Measurements from ENCODE around the gene PKNOX2. TPM values are rescaled to one million over a fixed set of nuclear protein-coding genes. Genes with fewer than 3 reads are reported as not detected.

Gene PKNOX2
- total and polyA plus RNA-seq, 9 of the 15 experiments (the other 6 are each of a cell fraction or from before 2014, with no cell fraction given), result not detected

- no peak for TF ChIP-seq AFF1 (IDR thresholded peaks at IDR 0.05; ENCODE audit: low read depth in 1 of 2, partially characterized antibody in 2 of 2)
Observed at GRCh38 chr11:125369808-125370207, 205.3 kb downstream of the PKNOX2 start (continued).

GRCh38 chr11:125370561-125371389, 206.2 kb downstream of the PKNOX2 start:
- H3K4me1 ChIP-seq (replicated peaks in 1 of 2; ENCODE audit: control insufficient read depth in 2 of 2, insufficient read depth in 2 of 2, low read length in 2 of 2), result no peaks in the 10 kb centered on the region
- TF ChIP-seq DACH1 (IDR thresholded peaks at IDR 0.05; ENCODE audit: partially characterized antibody), result no peak
- no TSS peak for BruUV-seq (replicated peaks)
- H3K27me3 ChIP-seq (ENCODE audit: control insufficient read depth in 2 of 2, insufficient read depth in 2 of 2, low read length in 2 of 2), result peaks cover 50 to 75% of the 10 kb centered on the region in 2 experiments
- H2AFZ ChIP-seq (ENCODE audit: low read depth, low read length), result no peak overlapping the region
- no peaks in the 10 kb centered on the region for H3K79me2 ChIP-seq (ENCODE audit: control insufficient read depth, insufficient read depth, low read length)
- H3K36me3 ChIP-seq (ENCODE audit: control insufficient read depth, insufficient read depth, low read length), result no peaks in the 10 kb centered on the region
- POLR2A ChIA-PET, result interaction anchor here (0.5 to 1.1 kb wide), 2 partner anchors 14 to 168 kb away, joined by 3 read pairs; no protein-coding TSS in a partner anchor
- no peak for FAIRE-seq
- DNase-seq (ENCODE audit: extremely low read depth in 1 of 4, low spot score in 3 of 4), result no peak
- 0% methylated on average over 15 of the region's 18 CpGs for WGBS (ENCODE audit: insufficient coverage, low coverage, missing lambda C conversion rate)
- no peak overlapping the region for H3K9ac ChIP-seq (ENCODE audit: insufficient read depth in 1 of 2, low read depth in 2 of 2, low read length in 2 of 2)
- no peaks in the 10 kb centered on the region for H3K9me3 ChIP-seq (replicated peaks; ENCODE audit: control insufficient read depth, insufficient read depth, low read depth, low read length)
- no peak overlapping the region for H3K4me2 ChIP-seq (ENCODE audit: insufficient read depth, low read length)
- no peaks in the 10 kb centered on the region; the same call in 1 of the 2 replicates for H4K20me1 ChIP-seq (replicated peaks; ENCODE audit: control insufficient read depth, insufficient read depth, low read length)
- intact Hi-C loops (cut with micrococcal nuclease) (no loop called here), in situ Hi-C loops (cut with MboI) (no loop called here)
- no peak for ATAC-seq
- CTCF ChIA-PET (ENCODE audit: low intra/inter-chr PET ratio), result no interaction called here
- H3K4me3 ChIP-seq, result no peak overlapping the region
- H3K9me1 ChIP-seq (ENCODE audit: control insufficient read depth, insufficient read depth, low read length), result no peaks in the 10 kb centered on the region
- no peak overlapping the region for H3K27ac ChIP-seq (ENCODE audit: extremely low read depth, low read depth, low read length)
